Esophagus squamous epithelium (tissue), 5 donors: ENCODE measurements around the gene SCGB2B2. TPM values are rescaled to one million over a fixed set of nuclear protein-coding genes. Genes with fewer than 3 reads are reported as not detected.
"Not testable (repeated sequence)": the region's sequence is repeated elsewhere in the genome, so short reads cannot be mapped to it uniquely, and the experiment has no call there.

Experiments
- DNase-seq: peaks from one replicate; lab custom pipeline; 2025; lab: John Stamatoyannopoulos, UW
- H3K27ac ChIP-seq, 4 donors: fragments of 200-600 bp; sonication (generic); one replicate each; pipeline ENCODE4 v1.5.1; 2016 to 2019; ENCODE audit warnings: mild to moderate bottlenecking in 1 of 4
- H3K27me3 ChIP-seq, 4 donors: fragments of 200-600 bp; sonication (generic); 1 replicate in 3 of 4; 2 replicates in 1 of 4; pipeline versions ENCODE4 v1.5.1 to v1.6.0; 2017 to 2021; ENCODE audit warnings: antibody characterized with exemption in 1 of 4
- H3K36me3 ChIP-seq, 3 donors: fragments of 200-600 bp; sonication (generic); one replicate each; pipeline ENCODE4 v1.5.1; 2016 to 2019
- H3K4me1 ChIP-seq, 3 donors: fragments of 200-600 bp; sonication (generic); one replicate each; pipeline ENCODE4 v1.5.1; 2017 to 2019
- H3K4me3 ChIP-seq, 4 donors: fragments of 200-600 bp; sonication (generic); 1 replicate in 3 of 4; 2 replicates in 1 of 4; pipeline ENCODE4 v1.5.1; 2016 to 2019; ENCODE audit warnings: mild to moderate bottlenecking in 2 of 4, moderate library complexity in 1 of 4
- H3K9me3 ChIP-seq, 3 donors: fragments of 200-600 bp; sonication (generic); one replicate each; pipeline ENCODE4 v1.5.1; 2016 to 2019
- CTCF ChIP-seq, 6 experiments: fragments of 450-650 bp in 4 of 6; fragments of 200-600 bp in 2 of 6; sonication (generic) in 2 of 6; IDR thresholded peaks; one replicate each; pipeline ENCODE4 v1.5.1; 2016 to 2019; ENCODE audit warnings: antibody characterized with exemption in 6 of 6, mild to moderate bottlenecking in 4 of 6, moderate library complexity in 4 of 6
- POLR2A ChIP-seq, 4 donors: fragments of 450-650 bp; IDR thresholded peaks; one replicate each; pipeline ENCODE4 v1.6.1; 2017; ENCODE audit warnings: antibody characterized with exemption in 4 of 4, mild to moderate bottlenecking in 4 of 4, moderate library complexity in 3 of 4
- WGBS, 2 donors: methylation state at CpG; one replicate each; pipeline ENCODE4 v1.1.5; 2018; 5-methylcytosine and 5-hydroxymethylcytosine counted together
- intact Hi-C: fragments of 100-400 bp; cut with DNase I; formaldehyde crosslinking; loops from one replicate; pipeline ENCODE4 v1.15.0; 2022
- total RNA-seq, 4 donors: library from RNA; depleted of rRNA; stranded (reverse); fragments of >200 nt; gene quantifications; one replicate each; pipeline ENCODE4 v1.1.0, GENCODE V29; 2016
- donor health status: DM: yes; HTN: yes; CAD: no.

The SCGB2B2 gene
- total RNA-seq, 4 donors from 2014 or later: 0.48 to 0.57 TPM; not detected in 2

GRCh38 chr19:34666958-34667265, 10.0 kb downstream of the SCGB2B2 start:
- intact Hi-C loops: no loop called here
- Histone ChIP-seq H3K9me3 (no peaks in the 10 kb centered on the region), H3K4me1 (peaks cover 0 to 21% (median 0%) of the 10 kb centered on the region in 3 donors), H3K36me3 (no peaks in the 10 kb centered on the region), H3K27ac (peak overlapping the region in 2 of 4 donors; percentile 55 to 73), H3K27me3 (no peaks in the 10 kb centered on the region), H3K4me3 (peak overlapping the region; percentile 28 to 64 (median 41))
- WGBS, 2 donors: 67 to 81% methylated on average over 5 to 6 of the region's 9 CpGs
- DNase-seq: no peak
- TF ChIP-seq CTCF (IDR thresholded peaks at IDR 0.05) (no peak), POLR2A (IDR thresholded peaks at IDR 0.05) (no peak)

- no peaks in the 10 kb centered on the region for H3K36me3 ChIP-seq
- WGBS, 2 donors: 96 to 100% methylated on average over 6 to 11 of the region's 25 CpGs
- no peaks in the 10 kb centered on the region for H3K27me3 ChIP-seq
- no peak overlapping the region for H3K27ac ChIP-seq
- peaks cover 0 to 21% (median 0%) of the 10 kb centered on the region in 3 donors for H3K4me1 ChIP-seq
- no peak overlapping the region for H3K4me3 ChIP-seq
- no peak for TF ChIP-seq CTCF (IDR thresholded peaks at IDR 0.05)
- no peak for TF ChIP-seq POLR2A (IDR thresholded peaks at IDR 0.05)
- DNase-seq: no peak
- intact Hi-C loops: no loop called here
- no peaks in the 10 kb centered on the region for H3K9me3 ChIP-seq
These were observed 10.6 kb downstream of the SCGB2B2 start for GRCh38 chr19:34666200-34666957.

- intact Hi-C loops: not testable (repeated sequence)
- 67% methylated on average over 1 of the region's 4 CpGs; no CpG with 5 or more reads in 1 of the 2 donors for WGBS, 2 donors
These were observed 11.7 kb downstream of the SCGB2B2 start for GRCh38 chr19:34665275-34665674.

GRCh38 chr19:34664870-34665269, 12.1 kb downstream of the SCGB2B2 start:
- WGBS, 2 donors: 80 to 82% methylated on average over 1 to 5 of the region's 6 CpGs
- Histone ChIP-seq H3K9me3 (no peaks in the 10 kb centered on the region), H3K27me3 (no peaks in the 10 kb centered on the region), H3K27ac (no peak overlapping the region), H3K4me3 (no peak overlapping the region), H3K36me3 (no peaks in the 10 kb centered on the region), H3K4me1 (peaks cover 0 to 21% (median 0%) of the 10 kb centered on the region in 3 donors)
- TF ChIP-seq CTCF (IDR thresholded peaks at IDR 0.05): no peak
- TF ChIP-seq POLR2A (IDR thresholded peaks at IDR 0.05): no peak
- intact Hi-C loops: no loop called here
- no peak for DNase-seq

More at GRCh38 chr19:34665275-34665674, 11.7 kb downstream of the SCGB2B2 start:
- H3K27me3 ChIP-seq, H3K9me3 ChIP-seq, H3K27ac ChIP-seq, H3K36me3 ChIP-seq, H3K4me3 ChIP-seq, DNase-seq: not testable (repeated sequence)
- H3K4me1 ChIP-seq: peaks cover 0 to 21% (median 0%) of the 10 kb centered on the region in 3 donors

- intact Hi-C loops: no loop called here
- no peak overlapping the region for H3K27ac ChIP-seq
- DNase-seq: no peak
- peaks cover 0 to 19% (median 0%) of the 10 kb centered on the region in 3 donors for H3K4me1 ChIP-seq
- TF ChIP-seq CTCF (IDR thresholded peaks at IDR 0.05) (no peak), POLR2A (IDR thresholded peaks at IDR 0.05) (no peak)
- no peaks in the 10 kb centered on the region for H3K27me3 ChIP-seq
- H3K9me3 ChIP-seq: no peaks in the 10 kb centered on the region
- WGBS, 2 donors: 63% methylated on average over 2 of the region's 3 CpGs; no CpG with 5 or more reads in 1 of the 2 donors
- H3K36me3 ChIP-seq: no peaks in the 10 kb centered on the region
- no peak overlapping the region for H3K4me3 ChIP-seq
These were observed 12.8 kb downstream of the SCGB2B2 start for GRCh38 chr19:34664168-34664567.
